Vagina (tissue), 2 donors: ENCODE data around the gene ACSF3. TPM values are rescaled to one million over a fixed set of nuclear protein-coding genes. Genes with fewer than 3 reads are reported as not detected.

Experiments used
- DNase-seq, 2 donors: peaks; one replicate each; pipeline ENCODE4 v3.0.0-alpha.2; 2017; ENCODE audit errors: extremely low spot score in 2 of 2
- H3K27ac ChIP-seq: fragments of 200-600 bp; sonication (generic); one replicate; pipeline ENCODE4 v1.5.1; 2019
- H3K27me3 ChIP-seq: fragments of 200-600 bp; sonication (generic); one replicate; pipeline ENCODE4 v1.5.1; 2019
- H3K36me3 ChIP-seq, 2 donors: fragments of 200-600 bp; sonication (generic); one replicate each; pipeline ENCODE4 v1.5.1; 2017 to 2019
- H3K4me1 ChIP-seq: fragments of 200-600 bp; sonication (generic); one replicate; pipeline ENCODE4 v1.5.1; 2019
- H3K4me3 ChIP-seq, 2 donors: fragments of 200-600 bp; sonication (generic); 1 replicate in 1 of 2; 2 replicates in 1 of 2; pipeline ENCODE4 v1.5.1; 2016 to 2019
- H3K9me3 ChIP-seq: fragments of 200-600 bp; sonication (generic); one replicate; pipeline ENCODE4 v1.5.1; 2019
- CTCF ChIP-seq, 3 experiments: fragments of 450-650 bp in 2 of 3; fragments of 200-600 bp in 1 of 3; sonication (generic) in 1 of 3; IDR thresholded peaks; one replicate each; pipeline ENCODE4 v1.5.1; 2017 to 2019; ENCODE audit warnings: antibody characterized with exemption in 3 of 3, mild to moderate bottlenecking in 2 of 3, moderate library complexity in 2 of 3
- POLR2A ChIP-seq, 2 donors: fragments of 450-650 bp; IDR thresholded peaks; one replicate each; pipeline ENCODE4 v1.6.1; 2017; ENCODE audit warnings: antibody characterized with exemption in 2 of 2, mild to moderate bottlenecking in 2 of 2, moderate library complexity in 2 of 2
- POLR2AphosphoS5 ChIP-seq, 2 donors: sonication (generic); formaldehyde crosslinking; IDR thresholded peaks; one replicate each; pipeline ENCODE4 v1.9.0; 2017; ENCODE audit warnings: antibody characterized with exemption in 2 of 2, mild to moderate bottlenecking in 2 of 2, low read depth in 1 of 2; ENCODE audit not compliant: insufficient read depth in 1 of 2
- intact Hi-C: fragments of 100-400 bp; cut with DNase I; formaldehyde crosslinking; loops from one replicate; pipeline ENCODE4 v1.15.1; 2023
- total RNA-seq: library from RNA; depleted of rRNA; stranded (reverse); fragments of >200 nt; gene quantifications from one replicate; pipeline ENCODE4 v1.2.3, GENCODE V29; 2016

ACSF3 gene
- total RNA-seq, 1 donor from 2014 or later = 23.3 TPM

GRCh38 chr16:89049484-89050118 lies 44.1 kb upstream of the ACSF3 start:
- Histone ChIP-seq H3K27me3 (no peaks in the 10 kb centered on the region), H3K9me3 (no peaks in the 10 kb centered on the region), H3K36me3 (no peaks in the 10 kb centered on the region), H3K4me3 (no peak overlapping the region), H3K4me1 (peaks cover 10% of the 10 kb centered on the region), H3K27ac (no peak overlapping the region)
- intact Hi-C loops = no loop called here
- no peak for TF ChIP-seq POLR2AphosphoS5 (IDR thresholded peaks at IDR 0.05; ENCODE audit: insufficient read depth in 1 of 2, low read depth in 1 of 2)
- no peak for TF ChIP-seq POLR2A (IDR thresholded peaks at IDR 0.05)
- no peak for TF ChIP-seq CTCF (IDR thresholded peaks at IDR 0.05)
- no peak for DNase-seq

GRCh38 chr16:89050119-89050867 lies 43.4 kb upstream of the ACSF3 start:
- Histone ChIP-seq H3K27me3 (no peaks in the 10 kb centered on the region), H3K36me3 (no peaks in the 10 kb centered on the region), H3K4me1 (peaks cover 10% of the 10 kb centered on the region), H3K4me3 (no peak overlapping the region), H3K9me3 (no peaks in the 10 kb centered on the region), H3K27ac (no peak overlapping the region)
- TF ChIP-seq POLR2AphosphoS5 (IDR thresholded peaks at IDR 0.05; ENCODE audit: insufficient read depth in 1 of 2, low read depth in 1 of 2) = no peak
- no peak for TF ChIP-seq CTCF (IDR thresholded peaks at IDR 0.05)
- TF ChIP-seq POLR2A (IDR thresholded peaks at IDR 0.05) = no peak
- DNase-seq = no peak
- intact Hi-C loops = no loop called here

- H3K27ac ChIP-seq = no peak overlapping the region
- peaks cover 10% of the 10 kb centered on the region for H3K4me1 ChIP-seq
- no peaks in the 10 kb centered on the region for H3K9me3 ChIP-seq
- DNase-seq = no peak
- no peaks in the 10 kb centered on the region for H3K27me3 ChIP-seq
- intact Hi-C loops = no loop called here
- TF ChIP-seq POLR2A (IDR thresholded peaks at IDR 0.05) (no peak), CTCF (IDR thresholded peaks at IDR 0.05) (no peak), POLR2AphosphoS5 (IDR thresholded peaks at IDR 0.05; ENCODE audit: insufficient read depth in 1 of 2, low read depth in 1 of 2) (no peak)
- H3K36me3 ChIP-seq = no peaks in the 10 kb centered on the region
- H3K4me3 ChIP-seq = no peak overlapping the region
Measured at GRCh38 chr16:89050868-89051311, 42.8 kb upstream of the ACSF3 start.

GRCh38 chr16:89051521-89052166 lies 42.0 kb upstream of the ACSF3 start:
- no peaks in the 10 kb centered on the region for H3K27me3 ChIP-seq
- TF ChIP-seq CTCF (IDR thresholded peaks at IDR 0.05) (no peak), POLR2A (IDR thresholded peaks at IDR 0.05) (no peak), POLR2AphosphoS5 (IDR thresholded peaks at IDR 0.05; ENCODE audit: insufficient read depth in 1 of 2, low read depth in 1 of 2) (no peak)
- DNase-seq = no peak
- no peak overlapping the region for H3K4me3 ChIP-seq
- H3K27ac ChIP-seq = no peak overlapping the region
- H3K9me3 ChIP-seq = no peaks in the 10 kb centered on the region
- H3K4me1 ChIP-seq = peaks cover 10% of the 10 kb centered on the region
- H3K36me3 ChIP-seq = no peaks in the 10 kb centered on the region
- intact Hi-C loops = no loop called here
